Stimulated activated naive CD8-positive, alpha-beta T cell treated with anti-CD3 and anti-CD28 coated beads, Interleukin-15, amount 100 ng/mL, for 72 hours (primary cell): ENCODE results near the gene CHPF2.

Source experiments
- ATAC-seq: fragments of 150-1000 bp; cut with Tn5 transposase; 2 replicates; pipeline ENCODE4 v1.10.0; 2021; ENCODE audit warnings: mild to moderate bottlenecking, moderate library complexity
- DNase-seq, 2 donors: peaks; one replicate each; pipeline ENCODE4 v3.0.0; 2021 to 2022
- H3K27ac Mint-ChIP-seq, 2 donors: one replicate each; pipeline ENCODE4 v1.8.0; 2022; ENCODE audit warnings: mild to moderate bottlenecking in 2 of 2, mixed read lengths in 2 of 2, moderate library complexity in 2 of 2
- H3K27me3 Mint-ChIP-seq: one replicate; pipeline ENCODE4 v1.8.0; 2022; ENCODE audit warnings: mixed read lengths
- H3K4me1 Mint-ChIP-seq: one replicate; pipeline ENCODE4 v1.8.0; 2022; ENCODE audit warnings: mild to moderate bottlenecking, mixed read lengths
- H3K4me3 Mint-ChIP-seq, 2 donors: one replicate each; pipeline ENCODE4 v1.8.0; 2022; ENCODE audit warnings: mild to moderate bottlenecking in 2 of 2, mixed read lengths in 2 of 2, moderate library complexity in 1 of 2
- H3K9me3 Mint-ChIP-seq, 2 donors: one replicate each; pipeline ENCODE4 v1.8.0; 2022; ENCODE audit warnings: mixed read lengths in 2 of 2

Gene CHPF2, protein sequence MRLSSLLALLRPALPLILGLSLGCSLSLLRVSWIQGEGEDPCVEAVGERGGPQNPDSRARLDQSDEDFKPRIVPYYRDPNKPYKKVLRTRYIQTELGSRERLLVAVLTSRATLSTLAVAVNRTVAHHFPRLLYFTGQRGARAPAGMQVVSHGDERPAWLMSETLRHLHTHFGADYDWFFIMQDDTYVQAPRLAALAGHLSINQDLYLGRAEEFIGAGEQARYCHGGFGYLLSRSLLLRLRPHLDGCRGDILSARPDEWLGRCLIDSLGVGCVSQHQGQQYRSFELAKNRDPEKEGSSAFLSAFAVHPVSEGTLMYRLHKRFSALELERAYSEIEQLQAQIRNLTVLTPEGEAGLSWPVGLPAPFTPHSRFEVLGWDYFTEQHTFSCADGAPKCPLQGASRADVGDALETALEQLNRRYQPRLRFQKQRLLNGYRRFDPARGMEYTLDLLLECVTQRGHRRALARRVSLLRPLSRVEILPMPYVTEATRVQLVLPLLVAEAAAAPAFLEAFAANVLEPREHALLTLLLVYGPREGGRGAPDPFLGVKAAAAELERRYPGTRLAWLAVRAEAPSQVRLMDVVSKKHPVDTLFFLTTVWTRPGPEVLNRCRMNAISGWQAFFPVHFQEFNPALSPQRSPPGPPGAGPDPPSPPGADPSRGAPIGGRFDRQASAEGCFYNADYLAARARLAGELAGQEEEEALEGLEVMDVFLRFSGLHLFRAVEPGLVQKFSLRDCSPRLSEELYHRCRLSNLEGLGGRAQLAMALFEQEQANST

DNA sequence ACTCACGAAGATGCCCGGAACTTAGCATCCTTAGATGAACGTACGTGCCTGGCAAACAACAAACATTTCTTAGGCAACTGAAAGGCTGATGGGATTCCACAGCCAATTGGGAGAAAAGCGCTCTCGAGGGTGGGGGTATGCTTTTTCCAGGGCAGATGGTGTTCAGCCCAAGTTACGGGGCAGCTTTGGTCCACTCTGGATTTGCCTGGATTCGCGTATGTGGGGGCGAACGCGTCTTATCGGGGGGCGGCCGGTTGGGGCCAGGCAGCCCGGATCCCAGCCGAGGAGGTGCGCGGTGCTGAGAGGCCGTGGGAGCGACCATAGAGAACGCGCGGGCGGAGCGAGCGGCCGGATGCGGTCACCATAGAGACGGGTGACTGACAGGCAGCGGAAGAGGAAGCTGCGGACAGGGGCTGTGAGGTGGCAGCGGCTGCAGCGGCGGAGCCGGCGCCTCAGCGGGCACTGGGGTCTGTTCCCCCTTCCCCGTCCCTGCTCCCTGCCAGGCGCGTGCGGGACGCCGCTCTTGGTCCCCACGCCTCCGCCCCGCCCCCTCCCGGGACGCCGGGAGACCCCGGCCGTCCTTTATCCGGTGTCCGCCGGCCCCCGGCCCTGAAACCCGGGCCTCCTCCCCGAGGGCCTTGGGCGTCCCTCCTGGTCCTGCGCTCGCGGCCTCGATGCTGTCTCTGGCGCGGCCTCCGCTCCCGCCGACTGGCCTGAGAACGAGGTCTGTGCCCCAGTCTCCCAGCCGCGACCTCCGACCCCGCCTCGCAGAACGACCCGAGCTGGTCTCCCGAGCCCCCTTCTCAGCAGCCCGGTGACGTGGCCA lies at the start of gene CHPF2:
Gene CHPF2, plus strand, starts transcription at position 393 of the 826 bp plus-strand sequence. CDS start 1,529 bp downstream, outside the sequence.
- DNase-seq, result peak; percentile 88 to 91
- H3K4me3 Mint-ChIP-seq, result peak within 1 kb of the TSS; percentile 99 to 100
- H3K27me3 Mint-ChIP-seq, result no peaks in the 10 kb centered on the region
- no peaks in the 10 kb centered on the region for H3K9me3 Mint-ChIP-seq
- H3K4me1 Mint-ChIP-seq, result peaks cover 47% of the 10 kb centered on the region
- peak within 1 kb of the TSS; percentile 99 to 100 for H3K27ac Mint-ChIP-seq
- peak; percentile 96 for ATAC-seq

DNA sequence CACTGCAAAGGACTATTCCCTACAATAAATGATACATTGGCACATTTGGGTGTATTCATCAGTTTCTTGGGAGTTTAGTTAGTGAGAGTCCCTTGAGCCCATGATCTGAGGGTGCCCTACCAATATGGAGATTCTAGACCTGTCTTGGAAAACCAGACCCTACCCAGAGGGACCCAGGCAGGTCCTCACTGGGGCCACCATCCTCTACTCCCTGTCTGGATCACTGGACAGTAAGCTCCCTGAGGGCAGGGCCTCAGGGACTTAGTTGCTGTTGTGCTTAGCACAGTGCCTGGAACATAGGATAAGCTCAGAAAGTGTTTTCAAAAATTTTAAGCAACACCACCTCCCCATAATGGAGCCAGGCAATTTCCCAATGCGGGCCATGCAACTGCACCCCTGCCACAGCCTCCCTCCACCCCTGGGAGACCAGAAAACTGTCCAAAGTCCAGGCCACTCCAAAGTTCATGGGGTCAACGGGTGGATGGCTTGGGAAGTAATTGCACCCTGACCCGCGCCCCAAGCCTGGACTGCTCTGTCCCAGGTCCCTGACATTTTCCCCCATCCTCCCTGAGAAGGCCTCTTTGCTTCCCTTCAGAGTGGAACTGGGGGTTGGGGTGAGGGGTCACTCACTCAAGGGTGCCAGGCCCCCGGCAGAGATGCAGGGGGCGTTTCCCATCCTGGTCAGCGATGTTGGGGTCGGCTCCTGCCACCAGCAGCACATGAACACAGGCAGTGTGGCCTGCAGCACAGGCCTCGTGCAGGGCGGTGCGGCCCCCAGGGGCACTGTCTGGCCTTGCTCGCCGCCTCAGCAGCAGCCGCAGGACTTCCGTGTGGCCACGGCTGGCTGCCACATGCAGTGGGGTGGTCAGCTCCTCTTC lies 46.3 kb upstream of the CHPF2 start:
- Mint-ChIP-seq H3K4me1 (peaks cover 4% of the 10 kb centered on the region), H3K27me3 (peaks cover 8% of the 10 kb centered on the region), H3K27ac (no peak overlapping the region), H3K9me3 (no peaks in the 10 kb centered on the region), H3K4me3 (no peak overlapping the region)
- ATAC-seq (no peak), DNase-seq (no peak)

DNA sequence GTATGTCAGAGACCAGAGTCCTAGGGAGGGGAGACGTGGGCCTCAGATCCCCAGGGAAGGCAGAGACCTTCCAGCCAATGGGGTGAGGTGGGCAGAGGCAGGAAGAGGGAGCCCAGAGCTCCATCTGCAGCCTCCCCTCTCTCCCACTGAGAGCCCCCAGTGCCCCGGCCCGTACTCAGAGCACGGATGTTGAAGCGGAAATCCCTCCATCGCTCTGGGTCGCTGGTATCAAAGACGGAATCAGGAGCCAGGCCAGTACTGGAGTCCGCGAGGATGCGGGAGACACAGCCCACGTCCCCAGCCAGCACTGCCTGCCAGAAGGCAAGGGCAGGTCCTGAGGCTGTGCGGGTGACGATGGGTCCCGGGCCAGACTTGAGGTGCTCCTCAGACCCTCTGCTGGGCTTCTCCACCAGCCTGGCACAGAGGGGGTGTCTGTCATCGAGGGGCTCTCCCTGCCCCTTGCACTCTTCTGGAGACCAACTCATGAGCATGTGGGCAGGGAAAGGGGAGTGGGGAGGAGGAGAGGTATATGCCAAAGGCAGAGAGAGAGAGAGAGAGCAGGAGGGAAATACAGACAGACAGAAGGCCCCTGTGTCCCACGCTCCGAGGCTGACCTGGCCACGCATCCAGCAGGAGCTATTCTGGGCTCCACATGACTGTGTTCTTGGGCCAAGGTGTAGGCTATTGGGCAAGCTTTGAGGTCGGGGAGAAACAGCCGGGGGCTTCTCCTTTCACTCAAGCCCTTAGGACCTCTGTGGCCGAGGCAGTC lies 45.5 kb upstream of the CHPF2 start, which contains the start of gene ASB10:
Gene ASB10, minus strand, starts transcription at position 611 of the 769 bp plus-strand sequence. Its CDS starts 120 bp downstream, at position 491.
- Mint-ChIP-seq H3K4me1 (peaks cover 4% of the 10 kb centered on the region), H3K27me3 (peaks cover 5% of the 10 kb centered on the region), H3K9me3 (no peaks in the 10 kb centered on the region), H3K27ac (no peak within 1 kb of the TSS), H3K4me3 (no peak within 1 kb of the TSS)
- no peak for ATAC-seq
- DNase-seq, result no peak

DNA sequence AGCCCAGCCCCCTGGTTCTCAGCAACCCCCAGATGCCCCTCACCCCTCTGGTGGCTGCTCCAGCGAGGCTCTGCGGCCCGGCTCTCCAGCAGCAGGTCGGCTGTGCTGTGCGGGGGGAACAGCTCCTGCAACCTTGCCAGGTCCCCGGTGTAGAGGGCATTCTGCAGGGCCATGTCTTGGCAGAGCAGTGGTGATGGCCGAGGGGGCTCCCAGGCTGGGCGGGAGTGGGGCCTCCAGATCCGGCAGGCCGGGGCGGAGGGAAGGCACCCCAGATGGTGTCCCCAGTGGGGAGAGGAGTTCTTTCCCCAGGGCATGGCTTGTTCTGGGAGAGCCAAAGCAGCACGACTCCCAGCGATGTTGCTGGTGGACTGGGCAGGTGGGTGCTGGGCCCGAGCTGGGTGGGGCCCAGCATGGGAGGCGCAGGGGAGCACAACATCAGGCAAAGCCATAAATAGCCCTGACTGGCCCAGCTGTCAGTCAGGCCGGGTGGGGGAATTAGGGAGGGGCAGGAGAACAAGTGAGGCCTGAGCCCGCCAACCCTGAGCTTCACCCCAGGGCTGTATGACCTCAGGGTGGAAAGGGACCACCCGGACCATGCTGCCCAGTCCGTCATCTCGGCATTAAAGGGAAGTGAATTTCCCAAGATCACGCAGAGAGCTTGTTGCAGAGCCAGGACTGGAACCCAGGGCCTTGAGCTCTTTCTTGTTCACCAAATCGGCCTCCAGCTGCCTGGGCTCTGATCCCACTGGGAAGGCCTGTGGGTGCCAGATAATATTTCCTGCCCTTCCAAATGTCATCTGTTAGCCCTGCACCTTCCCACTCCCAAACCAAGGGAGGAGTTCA lies 44.7 kb upstream of the CHPF2 start:
- no peak overlapping the region for H3K4me3 Mint-ChIP-seq

DNA sequence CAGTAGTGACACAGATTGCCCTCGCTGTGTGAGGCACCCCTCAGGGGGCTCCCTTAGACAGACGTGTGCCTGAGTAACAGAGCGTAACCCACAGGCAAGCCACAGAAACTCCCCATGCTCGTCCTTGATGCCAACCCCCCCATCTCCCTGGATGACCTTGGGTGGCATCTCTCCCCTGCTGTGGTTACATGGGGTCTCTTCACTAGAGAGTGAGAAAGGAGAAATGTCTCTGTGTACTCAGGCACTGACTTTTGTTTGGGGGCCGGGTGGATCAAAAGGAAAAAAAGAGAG lies 44.1 kb upstream of the CHPF2 start:
- no peaks in the 10 kb centered on the region for H3K27me3 Mint-ChIP-seq
- peaks cover 4% of the 10 kb centered on the region for H3K4me1 Mint-ChIP-seq
- DNase-seq, result no peak
- ATAC-seq, result no peak
- no peak overlapping the region for H3K27ac Mint-ChIP-seq
- no peaks in the 10 kb centered on the region for H3K9me3 Mint-ChIP-seq
- H3K4me3 Mint-ChIP-seq, result no peak overlapping the region

More for the DNA sequence above, 44.7 kb upstream of the CHPF2 start:
- Mint-ChIP-seq H3K4me1 (peaks cover 4% of the 10 kb centered on the region), H3K27me3 (no peaks in the 10 kb centered on the region), H3K27ac (no peak overlapping the region), H3K9me3 (no peaks in the 10 kb centered on the region)
- DNase-seq (no peak), ATAC-seq (no peak)

DNA sequence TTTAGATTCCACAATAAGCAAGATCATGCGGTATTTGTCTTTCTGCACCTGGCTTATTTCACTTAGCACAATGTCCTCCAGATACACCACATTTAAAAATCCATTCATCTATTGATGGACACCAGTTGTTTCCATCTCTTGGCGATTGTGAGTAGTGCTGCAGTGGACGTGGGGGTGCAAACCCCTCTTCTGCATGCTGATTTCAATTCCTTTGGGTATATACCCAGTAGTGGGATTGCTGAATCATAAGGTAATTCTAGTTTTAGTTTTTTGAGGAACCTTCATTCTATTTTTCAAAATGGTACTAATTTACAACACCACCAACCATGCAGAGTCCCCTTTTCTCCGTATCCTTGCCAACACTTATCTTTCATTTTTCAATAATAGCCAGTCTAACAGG lies 43.2 kb upstream of the CHPF2 start:
- ATAC-seq (no peak), DNase-seq (no peak)
- H3K4me1 Mint-ChIP-seq, result peaks cover 4% of the 10 kb centered on the region
- H3K4me3 Mint-ChIP-seq, result no peak overlapping the region
- H3K9me3 Mint-ChIP-seq, result no peaks in the 10 kb centered on the region
- H3K27me3 Mint-ChIP-seq, result no peaks in the 10 kb centered on the region
- peak overlapping the region in 1 of 2 donors; percentile 38 for H3K27ac Mint-ChIP-seq

DNA sequence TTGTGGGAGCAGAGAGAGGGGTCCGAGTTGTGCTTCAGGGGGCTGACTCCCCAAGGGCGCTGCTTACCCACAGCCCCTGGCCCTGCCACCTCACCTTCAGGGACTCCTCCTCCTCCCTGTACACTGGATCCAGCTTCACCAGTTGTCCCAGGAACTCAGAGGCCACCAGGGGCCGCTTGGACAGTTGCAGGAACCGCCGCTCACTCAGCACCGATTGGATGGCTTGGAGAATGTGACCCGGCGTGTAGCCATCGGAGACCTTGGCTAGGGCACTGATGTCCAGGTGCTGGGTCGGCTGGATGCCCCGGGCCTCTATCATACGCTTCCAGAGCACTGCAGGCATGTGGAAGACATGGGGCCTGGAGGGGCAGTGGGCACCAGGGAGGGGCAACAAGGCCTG lies 40.7 kb upstream of the CHPF2 start:
- peaks cover 10% of the 10 kb centered on the region for H3K4me1 Mint-ChIP-seq
- no peak for ATAC-seq
- no peaks in the 10 kb centered on the region for H3K9me3 Mint-ChIP-seq
- no peak for DNase-seq
- H3K27ac Mint-ChIP-seq, result no peak overlapping the region
- no peak overlapping the region for H3K4me3 Mint-ChIP-seq
- no peaks in the 10 kb centered on the region for H3K27me3 Mint-ChIP-seq

DNA sequence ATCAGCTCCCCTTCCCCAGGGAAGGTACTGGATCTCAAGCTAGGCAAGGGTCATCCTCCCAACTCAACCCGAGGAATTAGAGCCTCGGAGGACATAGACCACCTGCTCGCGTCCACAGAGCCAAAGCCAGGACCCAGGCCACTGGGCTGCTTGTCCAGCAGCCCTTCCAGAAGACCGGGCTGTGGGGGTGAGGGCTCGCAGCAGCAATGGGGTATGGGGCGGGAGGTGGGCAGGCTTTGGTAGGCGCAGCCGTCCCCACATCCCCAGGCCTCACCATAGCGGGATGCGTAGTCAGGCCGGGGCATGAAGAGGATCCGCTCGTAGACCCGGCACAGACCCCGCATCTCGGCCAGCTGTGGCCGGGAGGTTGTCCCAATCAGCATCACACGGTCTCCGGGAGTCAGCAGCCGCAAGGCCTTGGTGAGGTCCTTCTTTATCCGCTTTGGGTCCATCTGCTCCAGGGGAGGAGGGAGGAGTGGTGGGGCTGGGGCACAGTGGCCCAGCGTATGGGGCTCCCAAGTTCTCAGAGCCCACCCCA lies 40.2 kb upstream of the CHPF2 start:
- no peak for ATAC-seq
- Mint-ChIP-seq H3K4me1 (peaks cover 10% of the 10 kb centered on the region), H3K9me3 (no peaks in the 10 kb centered on the region), H3K4me3 (no peak overlapping the region), H3K27ac (no peak overlapping the region), H3K27me3 (no peaks in the 10 kb centered on the region)
- no peak for DNase-seq

DNA sequence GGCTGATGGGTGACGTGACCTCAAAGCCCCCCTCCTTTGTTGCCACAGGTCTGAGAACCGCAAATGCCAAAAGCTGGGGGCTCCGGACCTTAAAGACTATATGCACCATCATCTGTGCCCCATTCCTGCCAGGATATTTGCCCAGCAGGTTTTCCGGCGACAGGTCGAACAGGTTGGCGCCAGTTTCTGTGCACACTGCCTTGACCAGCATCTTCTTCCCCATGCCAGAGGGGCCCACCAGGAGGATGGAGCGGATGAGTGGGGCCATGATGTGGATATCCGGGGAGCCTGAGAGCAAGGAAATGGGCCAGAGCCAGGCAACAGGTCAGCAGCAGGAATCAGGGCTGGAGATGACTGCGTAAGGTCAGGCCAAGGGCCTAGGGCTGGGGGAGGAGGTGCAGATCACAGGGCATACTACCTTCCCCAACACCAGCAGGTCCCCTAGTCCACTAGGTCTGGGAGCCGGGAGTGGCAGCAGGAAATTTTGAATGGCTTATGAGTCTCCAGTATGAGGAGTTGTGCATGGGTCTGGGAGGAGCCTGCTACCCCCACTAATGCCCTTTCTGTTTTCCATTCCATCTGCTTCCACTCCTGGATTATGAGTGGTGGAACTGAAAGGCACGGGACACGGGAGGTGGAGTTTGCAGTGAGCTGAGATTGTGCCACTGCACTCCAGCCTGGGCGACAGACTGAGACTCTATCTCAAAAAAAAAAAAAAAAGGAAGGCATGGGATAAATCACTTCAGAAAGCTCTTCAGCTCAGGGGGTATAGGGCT lies 38.9 kb upstream of the CHPF2 start:
- no peaks in the 10 kb centered on the region for H3K27me3 Mint-ChIP-seq
- H3K27ac Mint-ChIP-seq, result peak overlapping the region in 1 of 2 donors; percentile 28
- DNase-seq (no peak), ATAC-seq (no peak)
- no peak overlapping the region for H3K4me3 Mint-ChIP-seq
- peaks cover 6% of the 10 kb centered on the region for H3K4me1 Mint-ChIP-seq
- H3K9me3 Mint-ChIP-seq, result no peaks in the 10 kb centered on the region

DNA sequence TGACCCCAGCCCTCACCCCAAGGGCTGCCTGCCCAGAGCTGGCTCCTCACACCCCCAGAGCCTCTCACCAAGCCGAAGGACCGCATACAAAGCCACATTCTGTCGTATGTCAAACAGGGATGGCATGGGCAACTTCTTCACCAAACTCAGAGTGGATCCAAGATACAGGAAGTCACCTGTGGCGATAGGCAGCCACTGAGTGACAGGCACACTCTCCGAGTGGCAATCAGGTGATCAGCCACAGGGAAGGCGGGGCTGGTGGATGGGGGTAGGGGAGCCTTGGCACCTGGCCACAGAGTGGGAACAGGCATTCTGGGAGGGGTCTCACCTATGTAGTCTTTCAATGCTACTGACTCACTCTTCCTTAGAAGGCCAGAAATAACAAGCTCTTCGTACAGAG lies 38.1 kb upstream of the CHPF2 start:
- ATAC-seq (no peak), DNase-seq (no peak)
- H3K9me3 Mint-ChIP-seq, result no peaks in the 10 kb centered on the region
- H3K4me3 Mint-ChIP-seq, result no peak overlapping the region
- peaks cover 6% of the 10 kb centered on the region for H3K4me1 Mint-ChIP-seq
- H3K27me3 Mint-ChIP-seq, result no peaks in the 10 kb centered on the region
- H3K27ac Mint-ChIP-seq, result no peak overlapping the region

DNA sequence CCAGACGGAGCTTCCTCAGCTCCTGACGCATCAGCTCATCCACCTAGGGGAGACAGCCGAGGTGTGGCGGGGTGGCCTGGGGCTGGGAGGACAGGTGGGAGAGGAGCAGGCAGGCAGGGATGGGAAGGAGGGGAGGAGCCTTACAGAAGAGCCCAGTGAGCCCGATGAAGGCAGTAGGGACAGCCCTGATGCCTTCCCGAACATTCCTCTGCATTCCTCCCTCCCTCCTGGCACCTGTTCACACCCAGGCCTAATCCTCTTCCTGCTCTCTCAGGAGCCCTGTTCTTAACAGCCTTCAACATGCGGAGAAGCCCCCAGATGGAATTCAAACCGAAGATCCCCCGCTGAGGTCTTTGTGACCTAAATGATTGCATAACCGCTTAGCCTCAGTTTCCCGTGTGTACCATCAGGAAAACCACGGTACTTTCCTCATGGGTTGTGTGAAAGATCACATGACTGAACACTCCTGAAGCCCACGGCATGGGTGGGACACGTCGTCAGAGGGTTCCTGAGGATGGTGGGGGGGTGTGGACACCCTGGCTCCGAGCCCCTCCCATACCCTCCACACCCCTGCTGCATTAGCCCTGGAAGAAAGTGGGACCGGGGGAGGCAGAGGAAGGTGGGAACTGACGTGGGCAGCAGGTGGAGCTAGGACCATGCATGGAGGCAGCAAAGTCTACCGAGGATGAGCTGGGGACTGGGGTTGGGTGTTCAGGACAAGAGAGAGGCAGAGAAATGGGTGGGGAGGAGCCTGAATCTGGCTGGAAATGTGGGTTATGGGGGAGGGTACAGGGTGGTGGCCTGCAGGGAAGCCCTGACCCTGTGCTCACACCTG lies 36.5 kb upstream of the CHPF2 start:
- no peaks in the 10 kb centered on the region for H3K27me3 Mint-ChIP-seq
- DNase-seq, result no peak
- H3K4me1 Mint-ChIP-seq, result peaks cover 6% of the 10 kb centered on the region
- H3K27ac Mint-ChIP-seq, result no peak overlapping the region
- H3K4me3 Mint-ChIP-seq, result no peak overlapping the region
- ATAC-seq, result no peak
- H3K9me3 Mint-ChIP-seq, result no peaks in the 10 kb centered on the region

DNA sequence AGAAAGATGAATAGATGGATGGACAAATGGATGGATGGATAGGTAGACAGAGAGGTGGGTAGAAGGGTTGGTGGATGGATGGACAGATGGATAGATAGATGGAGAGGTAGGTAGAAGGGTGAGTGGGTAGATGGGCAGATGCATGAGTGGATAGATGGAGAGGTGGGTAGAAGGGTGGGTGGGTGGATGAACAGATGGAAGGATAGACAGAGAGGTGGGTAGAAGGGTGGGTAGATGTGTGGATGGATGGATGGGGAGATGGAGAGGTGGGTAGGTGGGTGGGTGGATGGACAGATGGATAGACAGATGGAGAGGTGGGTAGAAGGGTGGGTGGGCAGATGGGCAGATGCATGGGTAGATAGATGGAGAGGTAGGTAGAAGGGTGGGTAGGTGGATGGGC lies 34.4 kb upstream of the CHPF2 start:
- Mint-ChIP-seq H3K4me3 (no peak overlapping the region), H3K27ac (no peak overlapping the region), H3K9me3 (no peaks in the 10 kb centered on the region), H3K4me1 (peaks cover 6% of the 10 kb centered on the region), H3K27me3 (peaks cover 9% of the 10 kb centered on the region)
- no peak for ATAC-seq
- no peak for DNase-seq
